Stimulated activated naive CD8-positive, alpha-beta T cell treated with anti-CD3 and anti-CD28 coated beads, Interleukin-15, Interleukin-2, amounts not matched to agents 100 U/mL and 50 U/mL, for 24 hours (primary cell): ENCODE data around the gene LENEP.
"Not testable (repeated sequence)": the region's sequence is repeated elsewhere in the genome, so short reads cannot be mapped to it uniquely, and the experiment has no call there.

Experiments
- ATAC-seq: fragments of 150-1000 bp; cut with Tn5 transposase; one replicate; pipeline ENCODE4 v1.10.0; 2021
- DNase-seq: peaks from one replicate; pipeline ENCODE4 v3.0.0; 2021

The LENEP gene

GRCh38 chr1:154975409-154976059 is 17.9 kb upstream of the LENEP start:
- peak; percentile 75 for DNase-seq
- peak; percentile 7 for ATAC-seq

- not testable (repeated sequence) for ATAC-seq, DNase-seq
Observed at GRCh38 chr1:154977762-154978161, 15.6 kb upstream of the LENEP start.

- ATAC-seq (no peak), DNase-seq (no peak)
Observed at GRCh38 chr1:154978360-154978759, 15.0 kb upstream of the LENEP start.

GRCh38 chr1:154982341-154982740 is 11.0 kb upstream of the LENEP start:
- no peak for ATAC-seq
- DNase-seq, result no peak

GRCh38 chr1:154982897-154983648 is 10.3 kb upstream of the LENEP start, which contains the start of gene FLAD1:
TSS of gene FLAD1 (plus strand) at chr1:154983344. CDS start at chr1:154983695, 351 bp downstream.
- DNase-seq (peak; percentile 97), ATAC-seq (peak; percentile 100)

GRCh38 chr1:154983776-154984466 is 9.5 kb upstream of the LENEP start:
- DNase-seq, result no peak
- no peak for ATAC-seq

GRCh38 chr1:154986736-154987135 is 6.7 kb upstream of the LENEP start:
- not testable (repeated sequence) for DNase-seq, ATAC-seq

GRCh38 chr1:154987326-154987725 is 6.1 kb upstream of the LENEP start:
- no peak for DNase-seq
- ATAC-seq, result no peak

- DNase-seq (no peak), ATAC-seq (no peak)
Observed at GRCh38 chr1:154988058-154988954, 5.1 kb upstream of the LENEP start.

GRCh38 chr1:154989195-154989860 is 4.1 kb upstream of the LENEP start:
- ATAC-seq (no peak), DNase-seq (no peak)

- no peak for DNase-seq
- no peak for ATAC-seq
Observed at GRCh38 chr1:154990276-154990675, 3.1 kb upstream of the LENEP start.

- DNase-seq (no peak), ATAC-seq (no peak)
Observed at GRCh38 chr1:154992721-154993571, 440 bp upstream of the LENEP start.

- DNase-seq, result no peak
- no peak for ATAC-seq
Observed at GRCh38 chr1:154994269-154994587, 842 bp downstream of the LENEP start.

GRCh38 chr1:154994591-154994990 is 1.2 kb downstream of the LENEP start:
- DNase-seq, result no peak
- ATAC-seq, result no peak

- peak; percentile 30 for DNase-seq
- not testable (repeated sequence) for ATAC-seq
Observed at GRCh38 chr1:154995301-154995983, 2.1 kb downstream of the LENEP start.

GRCh38 chr1:154996966-154997701 is 3.7 kb downstream of the LENEP start:
- no peak for DNase-seq
- no peak for ATAC-seq

- ATAC-seq (no peak), DNase-seq (no peak)
Observed at GRCh38 chr1:154998201-154998780, 4.9 kb downstream of the LENEP start.

- ATAC-seq (peak; percentile 31), DNase-seq (peak; percentile 87)
Observed at GRCh38 chr1:154998818-154999570, 5.6 kb downstream of the LENEP start.
